RWPE2 (cell line): Measurements from ENCODE around the gene GNAI1.

ENCODE experiments used
- ATAC-seq: fragments of 200-7000 bp; cut with Tn5 transposase; 3 replicates; pipeline ENCODE4 v1.9.1; 2021; ENCODE audit warnings: low read depth
- DNase-seq: peaks from one replicate; pipeline ENCODE4 v3.0.0-alpha.2; 2020; ENCODE audit warnings: low spot score
- H3K27ac ChIP-seq: fragments of 450-650 bp; 2 replicates; pipeline ENCODE4 v1.5.1; 2017; ENCODE audit warnings: mild to moderate bottlenecking; ENCODE audit not compliant: poor library complexity, severe bottlenecking
- H3K27me3 ChIP-seq: fragments of 250-450 bp; sonication (Bioruptor Pico); 2 replicates; pipeline ENCODE4 v1.5.1; 2021; ENCODE audit warnings: mild to moderate bottlenecking, moderate library complexity; ENCODE audit not compliant: insufficient read depth, poor library complexity, severe bottlenecking
- H3K36me3 ChIP-seq: fragments of 250-450 bp; sonication (Bioruptor Pico); 2 replicates; pipeline ENCODE4 v1.5.1; 2020; ENCODE audit warnings: low read depth, mild to moderate bottlenecking, moderate library complexity
- H3K4me1 ChIP-seq: fragments of 250-450 bp; sonication (Bioruptor Pico); 2 replicates; pipeline ENCODE4 v1.5.1; 2021; ENCODE audit warnings: mild to moderate bottlenecking, moderate library complexity; ENCODE audit not compliant: insufficient read depth, poor library complexity, severe bottlenecking
- H3K4me3 ChIP-seq: fragments of 250-450 bp; sonication (Bioruptor Pico); 2 replicates; pipeline ENCODE4 v1.5.1; 2021; ENCODE audit warnings: mild to moderate bottlenecking, moderate library complexity; ENCODE audit not compliant: severe bottlenecking
- H3K9me3 ChIP-seq: fragments of 250-450 bp; sonication (Bioruptor Pico); 2 replicates; pipeline ENCODE4 v1.5.1; 2021; ENCODE audit warnings: mild to moderate bottlenecking, moderate library complexity; ENCODE audit not compliant: severe bottlenecking
- TF ChIP-seq, protein P1 (sequence below): fragments of 450-650 bp; IDR thresholded peaks from one replicate; pipeline ENCODE4 v1.5.1; 2017; ENCODE audit warnings: mild to moderate bottlenecking, moderate library complexity; ENCODE audit not compliant: poor library complexity, severe bottlenecking

The GNAI1 gene

DNA sequence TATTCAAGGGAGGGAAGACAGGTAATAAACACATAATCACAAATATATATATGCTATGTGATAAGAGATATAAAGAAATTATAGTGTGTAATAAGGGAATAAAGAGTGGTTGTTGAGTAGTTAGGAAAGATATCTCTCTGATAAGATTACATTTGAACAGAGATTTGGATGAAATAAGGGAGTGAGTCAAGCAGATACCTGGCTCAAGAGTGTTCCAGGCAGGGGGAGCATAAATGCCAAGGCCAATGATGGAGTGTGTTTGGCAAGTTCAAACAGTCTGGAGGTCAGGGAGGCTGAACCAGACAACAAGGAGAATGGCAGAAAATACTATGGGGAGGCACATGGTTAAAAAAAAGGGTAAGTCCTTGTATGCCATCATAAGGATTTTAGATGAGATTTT lies 4.8 kb upstream of the GNAI1 start:
- TF ChIP-seq, protein P1, sequence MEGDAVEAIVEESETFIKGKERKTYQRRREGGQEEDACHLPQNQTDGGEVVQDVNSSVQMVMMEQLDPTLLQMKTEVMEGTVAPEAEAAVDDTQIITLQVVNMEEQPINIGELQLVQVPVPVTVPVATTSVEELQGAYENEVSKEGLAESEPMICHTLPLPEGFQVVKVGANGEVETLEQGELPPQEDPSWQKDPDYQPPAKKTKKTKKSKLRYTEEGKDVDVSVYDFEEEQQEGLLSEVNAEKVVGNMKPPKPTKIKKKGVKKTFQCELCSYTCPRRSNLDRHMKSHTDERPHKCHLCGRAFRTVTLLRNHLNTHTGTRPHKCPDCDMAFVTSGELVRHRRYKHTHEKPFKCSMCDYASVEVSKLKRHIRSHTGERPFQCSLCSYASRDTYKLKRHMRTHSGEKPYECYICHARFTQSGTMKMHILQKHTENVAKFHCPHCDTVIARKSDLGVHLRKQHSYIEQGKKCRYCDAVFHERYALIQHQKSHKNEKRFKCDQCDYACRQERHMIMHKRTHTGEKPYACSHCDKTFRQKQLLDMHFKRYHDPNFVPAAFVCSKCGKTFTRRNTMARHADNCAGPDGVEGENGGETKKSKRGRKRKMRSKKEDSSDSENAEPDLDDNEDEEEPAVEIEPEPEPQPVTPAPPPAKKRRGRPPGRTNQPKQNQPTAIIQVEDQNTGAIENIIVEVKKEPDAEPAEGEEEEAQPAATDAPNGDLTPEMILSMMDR = no peak
- Histone ChIP-seq H3K4me3 (no peak overlapping the region), H3K27ac (no peak overlapping the region), H3K27me3 (no peaks in the 10 kb centered on the region), H3K36me3 (no peaks in the 10 kb centered on the region), H3K9me3 (no peaks in the 10 kb centered on the region), H3K4me1 (peaks cover 13% of the 10 kb centered on the region)
- ATAC-seq (no peak), DNase-seq (no peak)

DNA sequence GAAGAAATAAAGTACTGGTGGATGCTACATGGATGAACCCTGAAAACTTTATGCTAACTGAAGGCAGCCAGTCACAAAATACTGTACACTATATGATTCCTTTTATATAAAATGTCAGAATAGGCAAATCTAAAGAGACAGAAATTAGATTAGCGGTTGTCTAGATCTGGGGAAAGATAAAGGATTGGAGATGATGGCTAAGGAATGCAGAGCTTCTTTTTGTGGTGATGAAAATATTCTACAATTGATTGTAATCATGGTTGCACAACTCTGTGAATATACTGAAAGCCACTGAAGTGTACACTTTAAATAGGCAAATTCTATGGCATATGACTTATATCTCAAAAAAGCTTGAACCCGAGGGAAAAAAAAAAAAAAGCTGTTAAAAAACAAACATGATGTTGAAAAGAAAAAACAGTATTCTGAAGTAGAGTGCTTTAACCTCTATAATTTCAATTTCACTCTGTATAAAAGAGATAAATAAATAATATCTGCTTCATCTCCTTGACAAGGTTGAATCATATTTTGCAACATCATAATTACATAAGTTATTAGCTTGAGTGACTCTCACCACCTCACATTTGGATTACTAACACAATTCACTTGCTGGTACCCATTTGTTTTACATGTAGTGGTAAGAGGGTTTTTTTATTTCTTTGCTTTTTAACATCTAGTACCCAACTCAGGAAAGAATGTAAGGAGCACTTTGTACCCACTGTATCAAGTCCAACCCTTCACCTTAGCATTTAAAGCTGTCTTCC lies 2.8 kb upstream of the GNAI1 start:
- H3K27ac ChIP-seq = no peak overlapping the region
- DNase-seq = no peak
- H3K36me3 ChIP-seq = no peaks in the 10 kb centered on the region
- TF ChIP-seq, protein P1 = no peak
- peaks cover 17% of the 10 kb centered on the region for H3K4me1 ChIP-seq
- H3K4me3 ChIP-seq = no peak overlapping the region
- no peaks in the 10 kb centered on the region for H3K27me3 ChIP-seq
- no peak for ATAC-seq
- H3K9me3 ChIP-seq = no peaks in the 10 kb centered on the region

DNA sequence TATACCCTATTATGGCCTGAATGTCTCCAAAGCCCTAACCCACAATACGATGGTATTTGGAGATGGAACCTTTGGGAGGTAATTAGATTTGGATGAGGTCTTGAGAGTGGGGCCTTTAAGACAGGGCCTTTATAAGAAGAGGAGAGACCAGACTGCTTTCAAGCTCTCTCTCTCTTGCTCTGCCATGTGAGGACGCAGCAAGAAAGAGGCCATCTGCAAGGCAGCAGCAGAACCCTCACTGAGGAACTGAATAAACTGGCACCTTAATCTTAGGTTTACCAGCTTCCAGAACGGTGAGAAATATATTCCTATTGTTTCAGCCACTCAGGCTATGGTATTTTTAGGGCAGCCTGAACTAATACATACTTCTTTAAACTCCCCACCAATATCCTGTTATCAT lies 2.0 kb upstream of the GNAI1 start:
- TF ChIP-seq, protein P1 = no peak
- Histone ChIP-seq H3K27me3 (no peaks in the 10 kb centered on the region), H3K36me3 (no peaks in the 10 kb centered on the region), H3K4me3 (no peak overlapping the region), H3K9me3 (no peaks in the 10 kb centered on the region), H3K4me1 (peaks cover 21% of the 10 kb centered on the region), H3K27ac (no peak overlapping the region)
- ATAC-seq (no peak), DNase-seq (no peak)

DNA sequence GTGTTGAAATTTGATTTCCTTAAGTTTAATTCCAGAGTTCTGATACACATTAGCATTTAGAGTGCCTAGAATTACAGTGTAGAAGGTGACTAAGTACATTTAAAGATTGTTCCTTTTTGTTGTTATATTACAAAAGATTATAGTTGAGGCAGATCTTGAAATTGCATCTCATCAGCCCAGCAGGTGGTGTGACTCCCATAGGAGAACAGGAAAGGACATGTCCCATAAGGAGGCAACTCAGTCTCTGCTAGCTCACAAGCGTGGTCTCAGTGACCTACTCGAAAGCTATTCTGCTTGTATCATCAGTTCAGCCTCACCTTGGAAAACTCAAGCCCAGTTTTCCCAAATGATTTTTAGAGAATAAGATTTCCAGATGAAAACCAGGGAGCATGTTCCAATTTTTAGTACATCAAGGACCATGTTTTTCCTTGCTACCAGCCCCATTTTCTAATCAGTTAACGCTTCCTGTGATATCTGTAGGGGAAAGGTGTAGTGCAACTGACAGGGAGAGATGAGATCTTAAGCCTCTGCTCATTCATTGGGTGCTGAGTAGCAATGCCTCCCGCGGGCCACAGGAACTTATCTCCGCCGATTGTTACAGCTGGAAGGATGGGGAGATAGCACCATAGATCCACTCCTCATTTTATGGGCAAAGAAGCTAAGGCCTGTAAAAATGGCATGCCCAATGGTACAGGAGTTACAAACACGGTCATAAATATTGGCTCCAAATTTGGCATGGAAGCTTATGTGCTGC lies 1.1 kb upstream of the GNAI1 start:
- H3K27me3 ChIP-seq = no peaks in the 10 kb centered on the region
- no peaks in the 10 kb centered on the region for H3K9me3 ChIP-seq
- H3K27ac ChIP-seq = peak overlapping the region; percentile 88
- no peak for DNase-seq
- H3K4me1 ChIP-seq = peaks cover 31% of the 10 kb centered on the region
- ATAC-seq = no peak
- TF ChIP-seq, protein P1 = no peak
- H3K4me3 ChIP-seq = no peak overlapping the region
- H3K36me3 ChIP-seq = no peaks in the 10 kb centered on the region

DNA sequence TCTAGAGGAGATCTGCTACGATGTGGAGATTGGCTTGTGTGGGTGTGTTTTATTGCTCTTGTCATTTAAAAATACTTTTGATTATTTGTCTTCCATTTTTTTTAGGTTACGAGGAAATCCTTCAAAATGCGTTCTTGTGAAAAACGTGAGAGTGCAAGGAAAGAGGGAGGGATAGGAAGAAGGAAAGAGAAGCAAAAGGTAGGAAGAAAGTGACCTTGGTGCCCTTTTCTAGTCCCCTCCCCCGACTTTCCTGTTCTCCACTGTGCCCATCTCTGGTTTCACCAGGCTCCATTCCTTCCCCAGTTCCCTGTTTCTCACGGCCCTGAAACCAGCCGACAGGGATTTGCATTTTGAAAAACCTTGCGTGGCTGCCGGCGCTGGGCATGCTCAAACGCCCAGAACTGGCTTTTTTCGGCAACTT lies 506 bp upstream of the GNAI1 start:
- no peaks in the 10 kb centered on the region for H3K9me3 ChIP-seq
- TF ChIP-seq, protein P1 = no peak
- no peaks in the 10 kb centered on the region for H3K36me3 ChIP-seq
- H3K27ac ChIP-seq = peak overlapping the region; percentile 88
- DNase-seq (no peak), ATAC-seq (no peak)
- peak overlapping the region; percentile 81 for H3K4me3 ChIP-seq
- H3K27me3 ChIP-seq = no peaks in the 10 kb centered on the region
- H3K4me1 ChIP-seq = peaks cover 36% of the 10 kb centered on the region
